Calu3 (cell line): ENCODE results near the gene PDK2. TPM values are rescaled to one million over a fixed set of nuclear protein-coding genes. Genes with fewer than 3 reads are reported as not detected.
A peak's percentile ranks its signal among the peaks of the same experiment; 100 is the strongest.

ENCODE experiments used
- BruUV-seq: library from RNA; stranded (reverse); fragments of 400-500 nt; replicated peaks from 2 replicates; lab custom pipeline; 2021; lab: Mats Ljungman, UMichigan
- CTCF ChIA-PET: fragments of 300-600 bp; sonication (Branson Sonifier 250); formaldehyde crosslinking; loops from one replicate; lab custom pipeline; 2022; ENCODE audit warnings: antibody characterized with exemption; lab: Charles Lee
- DNase-seq: peaks from one replicate; pipeline ENCODE4 v3.0.0; 2022
- H3K27ac Mint-ChIP-seq: one replicate; pipeline ENCODE4 v1.8.0; 2022; ENCODE audit warnings: mixed read lengths; ENCODE audit not compliant: unreplicated experiment
- H3K27me3 Mint-ChIP-seq: one replicate; pipeline ENCODE4 v1.8.0; 2022; ENCODE audit warnings: mixed read lengths; ENCODE audit not compliant: unreplicated experiment
- H3K36me3 Mint-ChIP-seq: one replicate; pipeline ENCODE4 v1.8.0; 2022; ENCODE audit warnings: mild to moderate bottlenecking, moderate library complexity, mixed read lengths; ENCODE audit not compliant: insufficient read depth, unreplicated experiment
- H3K4me1 Mint-ChIP-seq: one replicate; pipeline ENCODE4 v1.8.0; 2022; ENCODE audit warnings: mild to moderate bottlenecking, low read depth, mixed read lengths; ENCODE audit not compliant: unreplicated experiment
- H3K4me3 Mint-ChIP-seq: one replicate; pipeline ENCODE4 v1.8.0; 2022; ENCODE audit warnings: mild to moderate bottlenecking, low read depth, moderate library complexity, mixed read lengths; ENCODE audit not compliant: unreplicated experiment
- H3K9me3 Mint-ChIP-seq: one replicate; pipeline ENCODE4 v1.8.0; 2022; ENCODE audit warnings: low read depth, mixed read lengths; ENCODE audit not compliant: unreplicated experiment
- CTCF ChIP-seq: fragments of 200-600 bp; IDR thresholded peaks from one replicate; pipeline ENCODE4 v1.8.0; 2022; ENCODE audit warnings: antibody characterized with exemption; ENCODE audit not compliant: unreplicated experiment
- intact Hi-C: fragments of 100-400 bp; cut with micrococcal nuclease; formaldehyde crosslinking; loops from one replicate; pipeline ENCODE4 v1.10.0; 2022; ENCODE audit not compliant: unreplicated experiment
- total RNA-seq: library from RNA; stranded (reverse); gene quantifications from 2 replicates; pipeline ENCODE4 v1.2.3, GENCODE V29; 2022

The PDK2 gene
- total RNA-seq, 1 experiment from 2014 or later, result 29.5 TPM

GRCh38 chr17:50150354-50151040 is 55.3 kb downstream of the PDK2 start, which contains the start of gene PPP1R9B:
Gene PPP1R9B (minus strand): TSS chr17:50150677. CDS start chr17:50150513, 164 bp downstream.
- Mint-ChIP-seq H3K36me3 (peaks cover 58% of the 10 kb centered on the region), H3K27me3 (no peaks in the 10 kb centered on the region), H3K4me1 (peaks cover 66% of the 10 kb centered on the region), H3K9me3 (no peaks in the 10 kb centered on the region), H3K4me3 (peak within 1 kb of the TSS; percentile 83), H3K27ac (peak within 1 kb of the TSS; percentile 58)
- DNase-seq, result no peak
- intact Hi-C loops, result no loop called here
- no peak for TF ChIP-seq CTCF
- CTCF ChIA-PET, result interaction anchor here (0.6 to 1.9 kb wide), 7 partner anchors 9 to 176 kb away, joined by 3 to 11 read pairs (median 4); partner anchors contain the start of gene SGCA
- no TSS peak for BruUV-seq

GRCh38 chr17:50151041-50151936 is 56.1 kb downstream of the PDK2 start:
- Mint-ChIP-seq H3K36me3 (peaks cover 58% of the 10 kb centered on the region), H3K27ac (peak overlapping the region; percentile 58), H3K4me3 (peak overlapping the region; percentile 83), H3K9me3 (no peaks in the 10 kb centered on the region), H3K4me1 (peaks cover 61% of the 10 kb centered on the region), H3K27me3 (no peaks in the 10 kb centered on the region)
- BruUV-seq, result TSS peak; percentile 40
- CTCF ChIA-PET, result interaction anchor here (0.6 to 1.9 kb wide), 20 partner anchors 10 to 568 kb away, joined by 3 to 14 read pairs (median 4); partner anchors contain the start of genes LUC7L3, PDK2 and SGCA
- intact Hi-C loops, result no loop called here
- peak; percentile 96 for DNase-seq
- peak; percentile 75 for TF ChIP-seq CTCF

GRCh38 chr17:50151937-50152547 is 56.9 kb downstream of the PDK2 start:
- CTCF ChIA-PET, result interaction anchor here (0.5 to 1.9 kb wide), 23 partner anchors 9 to 567 kb away, joined by 3 to 14 read pairs (median 3); partner anchors contain the start of genes LUC7L3 and PDK2
- H3K27me3 Mint-ChIP-seq, result no peaks in the 10 kb centered on the region
- intact Hi-C loops, result no loop called here
- TF ChIP-seq CTCF, result no peak
- peak; percentile 93 for DNase-seq
- H3K36me3 Mint-ChIP-seq, result peaks cover 57% of the 10 kb centered on the region
- BruUV-seq, result TSS peak; percentile 55
- peak overlapping the region; percentile 83 for H3K4me3 Mint-ChIP-seq
- H3K9me3 Mint-ChIP-seq, result no peaks in the 10 kb centered on the region
- H3K27ac Mint-ChIP-seq, result peak overlapping the region; percentile 58
- peaks cover 54% of the 10 kb centered on the region for H3K4me1 Mint-ChIP-seq

GRCh38 chr17:50152736-50153135 is 57.6 kb downstream of the PDK2 start:
- Mint-ChIP-seq H3K4me1 (peaks cover 47% of the 10 kb centered on the region), H3K36me3 (peaks cover 50% of the 10 kb centered on the region), H3K27ac (peak overlapping the region; percentile 58), H3K9me3 (no peaks in the 10 kb centered on the region), H3K27me3 (no peaks in the 10 kb centered on the region), H3K4me3 (peak overlapping the region; percentile 83)
- no peak for TF ChIP-seq CTCF
- no peak for DNase-seq
- no TSS peak for BruUV-seq
- CTCF ChIA-PET, result interaction anchor here (0.6 to 1.9 kb wide), 10 partner anchors 9 to 323 kb away, joined by 3 to 14 read pairs (median 6); no protein-coding TSS in a partner anchor
- intact Hi-C loops, result no loop called here
